GM12865 (cell line): ENCODE results near the gene XBP1.

Experiments used
- DNase-seq: peaks from one replicate; pipeline ENCODE4 v3.0.0; 2010; ENCODE audit warnings: low read depth
- H3K4me3 ChIP-seq: 2 replicates; pipeline ENCODE4 v1.5.1; 2011; ENCODE audit warnings: mild to moderate bottlenecking, low read depth, low read length, control low read depth
- TF ChIP-seq, protein P1 (sequence below): IDR thresholded peaks from 2 replicates; pipeline ENCODE4 v1.5.1; 2011; ENCODE audit warnings: low read length, control low read depth, low read depth, inconsistent platforms; ENCODE audit not compliant: insufficient read depth; ENCODE audit errors: missing control alignments

The XBP1 gene

DNA sequence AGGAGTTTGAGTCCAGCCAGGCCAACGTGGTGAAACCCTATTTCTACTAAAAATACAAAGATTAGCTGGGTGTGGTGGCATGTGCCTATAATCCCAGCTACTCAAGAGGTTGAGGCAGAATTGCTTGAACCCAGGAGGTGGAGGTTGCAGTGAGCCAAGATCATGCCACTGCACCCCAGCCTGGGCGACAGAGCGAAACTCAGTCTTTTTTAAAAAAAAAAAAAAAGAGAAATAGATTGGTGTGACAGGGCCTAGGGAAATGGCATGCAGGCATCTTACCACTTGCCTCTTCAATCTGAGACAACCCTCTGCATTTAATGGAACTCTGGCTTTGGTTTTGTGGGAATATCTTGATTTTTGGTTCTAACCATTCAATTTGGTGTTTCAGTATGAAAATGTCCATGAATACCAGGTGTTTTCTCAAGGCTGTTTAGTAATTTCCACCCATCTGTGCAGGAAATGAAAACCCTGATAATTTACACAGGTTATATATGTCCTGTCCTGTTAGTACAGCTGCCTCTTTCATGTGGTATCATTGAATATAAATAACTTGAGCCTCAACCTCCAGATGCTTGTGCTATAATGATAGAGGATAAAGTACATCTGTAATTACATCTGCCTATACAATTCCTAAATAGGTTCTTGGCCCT is 8.4 kb downstream of the XBP1 start:
- H3K4me3 ChIP-seq: no peak overlapping the region
- TF ChIP-seq, protein P1, sequence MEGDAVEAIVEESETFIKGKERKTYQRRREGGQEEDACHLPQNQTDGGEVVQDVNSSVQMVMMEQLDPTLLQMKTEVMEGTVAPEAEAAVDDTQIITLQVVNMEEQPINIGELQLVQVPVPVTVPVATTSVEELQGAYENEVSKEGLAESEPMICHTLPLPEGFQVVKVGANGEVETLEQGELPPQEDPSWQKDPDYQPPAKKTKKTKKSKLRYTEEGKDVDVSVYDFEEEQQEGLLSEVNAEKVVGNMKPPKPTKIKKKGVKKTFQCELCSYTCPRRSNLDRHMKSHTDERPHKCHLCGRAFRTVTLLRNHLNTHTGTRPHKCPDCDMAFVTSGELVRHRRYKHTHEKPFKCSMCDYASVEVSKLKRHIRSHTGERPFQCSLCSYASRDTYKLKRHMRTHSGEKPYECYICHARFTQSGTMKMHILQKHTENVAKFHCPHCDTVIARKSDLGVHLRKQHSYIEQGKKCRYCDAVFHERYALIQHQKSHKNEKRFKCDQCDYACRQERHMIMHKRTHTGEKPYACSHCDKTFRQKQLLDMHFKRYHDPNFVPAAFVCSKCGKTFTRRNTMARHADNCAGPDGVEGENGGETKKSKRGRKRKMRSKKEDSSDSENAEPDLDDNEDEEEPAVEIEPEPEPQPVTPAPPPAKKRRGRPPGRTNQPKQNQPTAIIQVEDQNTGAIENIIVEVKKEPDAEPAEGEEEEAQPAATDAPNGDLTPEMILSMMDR: no peak
- peak; percentile 85 for DNase-seq

DNA sequence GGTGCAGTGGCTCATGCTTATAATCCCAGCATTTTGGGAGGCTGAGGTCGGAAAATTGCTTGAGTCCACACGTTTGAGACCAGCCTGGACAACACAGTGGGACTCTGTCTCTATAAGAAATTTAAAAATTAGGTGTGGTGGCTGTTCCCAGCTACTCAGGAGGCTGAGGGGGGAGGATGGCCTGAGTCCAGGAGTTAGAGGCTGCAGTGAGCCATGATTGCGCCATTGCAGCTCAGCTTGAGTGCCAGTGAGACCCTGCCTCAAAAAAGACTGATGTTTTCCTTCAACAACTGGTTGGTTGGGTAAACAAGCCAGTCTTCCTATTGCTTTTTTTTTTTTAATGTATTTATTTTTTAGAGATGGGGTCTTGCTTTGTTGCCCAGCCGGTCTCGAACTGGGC is 9.2 kb downstream of the XBP1 start:
- H3K4me3 ChIP-seq: no peak overlapping the region
- TF ChIP-seq, protein P1: no peak
- DNase-seq: no peak

DNA sequence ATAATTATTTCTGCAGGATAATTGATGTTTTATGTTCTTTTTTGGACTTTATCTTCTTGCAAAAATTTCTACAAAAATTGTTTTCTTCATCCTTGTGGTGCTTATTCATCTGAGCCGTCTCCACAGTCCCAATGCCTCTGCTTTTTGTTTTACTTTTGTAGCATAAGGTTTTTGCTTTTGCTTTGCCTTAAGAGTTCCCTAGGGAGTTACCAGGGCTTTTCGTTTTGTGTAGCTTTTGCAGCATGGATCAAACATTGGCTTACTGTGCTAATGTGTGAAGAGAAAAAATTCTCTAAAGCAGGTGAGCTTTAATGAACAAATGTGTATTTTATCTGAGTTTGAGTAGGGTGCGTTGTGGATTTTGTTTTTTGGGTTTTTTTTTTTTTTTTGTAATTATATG is 11.8 kb downstream of the XBP1 start:
- no peak overlapping the region for H3K4me3 ChIP-seq
- TF ChIP-seq, protein P1: no peak
- DNase-seq: no peak

DNA sequence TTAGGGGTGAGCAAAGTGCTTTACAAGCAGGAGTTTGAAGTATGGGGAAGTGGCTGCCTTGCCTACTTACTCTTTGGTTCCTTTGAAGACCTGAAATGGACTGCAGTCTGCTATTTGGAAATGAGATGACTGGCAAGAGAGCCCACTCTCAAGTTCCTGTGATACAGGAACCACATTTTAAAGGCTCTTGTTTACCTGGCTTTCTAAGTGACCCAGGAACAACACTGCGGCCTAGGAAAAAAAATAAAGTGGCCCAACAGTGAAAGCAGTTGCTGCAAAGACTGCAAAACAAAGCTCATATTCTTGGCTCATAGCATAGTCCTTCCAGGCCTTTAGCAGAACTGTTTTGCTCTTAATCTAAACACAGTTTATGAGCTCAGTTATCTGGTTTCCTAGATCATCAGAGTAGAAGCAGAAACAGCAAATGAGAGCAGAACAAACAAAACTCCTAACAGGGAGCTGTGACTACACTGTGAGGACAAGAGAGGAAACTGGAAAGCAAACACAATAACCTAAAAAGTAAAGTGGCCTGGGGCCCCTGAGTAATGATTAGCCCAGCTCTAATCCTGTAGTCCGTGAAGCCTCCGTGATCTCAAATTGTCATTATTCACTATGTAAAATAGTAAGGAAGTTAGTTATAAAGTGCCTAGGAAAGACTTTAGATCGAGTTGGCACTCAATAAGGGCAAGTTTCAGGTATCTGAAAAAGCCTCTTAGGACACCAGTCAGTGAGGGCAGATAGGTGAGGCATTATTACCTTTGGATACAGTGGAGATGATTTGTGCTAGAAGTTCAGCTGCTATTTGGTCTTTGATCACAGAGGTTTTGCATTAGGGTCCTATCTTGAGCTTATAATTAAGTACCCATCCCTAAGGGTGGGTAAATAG is 16.3 kb downstream of the XBP1 start:
- TF ChIP-seq, protein P1: no peak
- no peak overlapping the region for H3K4me3 ChIP-seq
- no peak for DNase-seq

DNA sequence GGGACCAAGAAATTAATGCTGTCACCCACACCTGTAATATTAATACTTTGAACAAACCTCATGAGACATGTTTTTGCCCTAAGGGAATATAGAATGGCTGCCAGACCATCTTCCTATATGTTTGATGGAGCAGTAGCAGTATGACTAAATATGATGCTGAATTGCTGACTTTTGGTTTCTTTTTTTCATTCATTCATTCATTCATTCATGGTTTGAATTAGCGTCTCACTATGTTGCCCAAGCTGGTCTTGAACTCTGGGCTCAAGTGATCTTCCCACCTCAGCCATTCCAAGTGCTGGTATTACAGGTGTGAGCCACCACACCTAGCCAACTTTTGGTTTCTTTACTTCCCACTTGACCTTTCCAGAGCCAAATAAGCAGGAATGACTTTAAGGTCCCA is 20.1 kb downstream of the XBP1 start:
- no peak overlapping the region for H3K4me3 ChIP-seq
- DNase-seq: no peak
- TF ChIP-seq, protein P1: no peak

DNA sequence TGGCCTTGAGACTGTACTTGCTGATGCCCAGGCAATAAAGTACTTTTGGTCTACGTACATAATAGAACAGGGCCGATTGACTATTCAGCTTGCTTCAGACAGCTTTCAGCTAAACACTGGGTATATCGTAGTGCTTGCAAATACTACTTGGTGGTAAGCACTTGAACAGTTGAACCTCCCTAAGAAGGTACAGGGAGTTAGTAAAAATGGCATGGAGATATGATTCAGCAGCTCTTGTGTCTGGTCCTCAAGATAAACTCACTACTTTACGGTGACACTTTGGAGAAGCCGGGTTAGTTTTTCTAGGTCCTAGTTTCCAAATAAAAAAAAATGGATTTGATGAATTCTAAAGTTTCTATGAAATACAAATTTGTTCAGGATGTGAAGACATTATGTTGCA is 20.5 kb downstream of the XBP1 start:
- no peak for DNase-seq

More for the DNA sequence above, 20.5 kb downstream of the XBP1 start:
- TF ChIP-seq, protein P1: no peak
- H3K4me3 ChIP-seq: no peak overlapping the region
